Parathyroid adenoma (tissue), 2 donors: ENCODE data around the gene ZNF253.

Source experiments
- H2AFZ ChIP-seq: fragments of 300-600 bp; sonication (generic); one replicate; pipeline ENCODE4 v1.7.0; 2017; ENCODE audit warnings: antibody characterized with exemption, mild to moderate bottlenecking
- H3K27ac ChIP-seq: fragments of 300-600 bp; sonication (generic); one replicate; pipeline ENCODE4 v1.7.0; 2017
- H3K27me3 ChIP-seq: fragments of 300-600 bp; sonication (generic); one replicate; pipeline ENCODE4 v1.7.0; 2017; ENCODE audit warnings: low read length; ENCODE audit not compliant: control insufficient read depth, insufficient read depth
- H3K36me3 ChIP-seq: fragments of 300-600 bp; sonication (generic); one replicate; pipeline ENCODE4 v1.7.0; 2017; ENCODE audit warnings: low read length; ENCODE audit not compliant: control insufficient read depth, insufficient read depth
- H3K4me1 ChIP-seq: fragments of 300-600 bp; sonication (generic); one replicate; pipeline ENCODE4 v1.7.0; 2017; ENCODE audit warnings: control low read depth
- H3K4me2 ChIP-seq: fragments of 300-600 bp; sonication (generic); one replicate; pipeline ENCODE4 v1.7.0; 2017; ENCODE audit warnings: low read length
- H3K4me3 ChIP-seq: fragments of 300-600 bp; sonication (generic); one replicate; pipeline ENCODE4 v1.7.0; 2017; ENCODE audit warnings: low read depth, low read length
- H3K79me2 ChIP-seq: fragments of 300-600 bp; sonication (generic); one replicate; pipeline ENCODE4 v1.7.0; 2017; ENCODE audit warnings: control low read depth
- H3K9ac ChIP-seq: fragments of 300-600 bp; sonication (generic); one replicate; pipeline ENCODE4 v1.7.0; 2017; ENCODE audit warnings: mild to moderate bottlenecking
- H3K9me3 ChIP-seq: fragments of 300-600 bp; sonication (generic); one replicate; pipeline ENCODE4 v1.7.0; 2017; ENCODE audit warnings: low read length; ENCODE audit not compliant: control insufficient read depth
- CTCF ChIP-seq: fragments of 300-600 bp; sonication (generic); IDR thresholded peaks from one replicate; pipeline ENCODE4 v1.7.0; 2017; ENCODE audit warnings: antibody characterized with exemption, mild to moderate bottlenecking
- donor health status: primary hyperparathyroidism.

ZNF253 gene

GRCh38 chr19:19938449-19938848 is 72.8 kb downstream of the ZNF253 start:
- no peak for TF ChIP-seq CTCF
- H3K36me3 ChIP-seq: no peaks in the 10 kb centered on the region
- no peaks in the 10 kb centered on the region for H3K4me1 ChIP-seq
- H3K27me3 ChIP-seq: no peaks in the 10 kb centered on the region
- H3K4me3 ChIP-seq: no peak overlapping the region
- no peak overlapping the region for H2AFZ ChIP-seq
- H3K4me2 ChIP-seq: no peak overlapping the region
- H3K9ac ChIP-seq: no peak overlapping the region
- H3K79me2 ChIP-seq: no peaks in the 10 kb centered on the region
- peaks cover 4% of the 10 kb centered on the region for H3K9me3 ChIP-seq
- no peak overlapping the region for H3K27ac ChIP-seq

GRCh38 chr19:19943848-19944582 is 78.3 kb downstream of the ZNF253 start:
- Histone ChIP-seq H3K9me3 (no peaks in the 10 kb centered on the region), H3K4me1 (no peaks in the 10 kb centered on the region), H3K4me3 (no peak overlapping the region)

More at GRCh38 chr19:19943848-19944582, 78.3 kb downstream of the ZNF253 start:
- TF ChIP-seq CTCF: no peak
- no peak overlapping the region for H3K4me2 ChIP-seq
- H3K79me2 ChIP-seq: no peaks in the 10 kb centered on the region
- H3K27ac ChIP-seq: no peak overlapping the region
- no peak overlapping the region for H2AFZ ChIP-seq
- H3K9ac ChIP-seq: no peak overlapping the region
- no peaks in the 10 kb centered on the region for H3K36me3 ChIP-seq
- no peaks in the 10 kb centered on the region for H3K27me3 ChIP-seq
